ENCODE results near the gene CIAO1. TPM values are rescaled to one million over a fixed set of nuclear protein-coding genes. Genes with fewer than 3 reads are reported as not detected.
"Not testable (repeated sequence)": the region's sequence is repeated elsewhere in the genome, so short reads cannot be mapped to it uniquely, and the experiment has no call there.

Gene CIAO1
- total RNA-seq, 1 donor = 126 TPM

DNA sequence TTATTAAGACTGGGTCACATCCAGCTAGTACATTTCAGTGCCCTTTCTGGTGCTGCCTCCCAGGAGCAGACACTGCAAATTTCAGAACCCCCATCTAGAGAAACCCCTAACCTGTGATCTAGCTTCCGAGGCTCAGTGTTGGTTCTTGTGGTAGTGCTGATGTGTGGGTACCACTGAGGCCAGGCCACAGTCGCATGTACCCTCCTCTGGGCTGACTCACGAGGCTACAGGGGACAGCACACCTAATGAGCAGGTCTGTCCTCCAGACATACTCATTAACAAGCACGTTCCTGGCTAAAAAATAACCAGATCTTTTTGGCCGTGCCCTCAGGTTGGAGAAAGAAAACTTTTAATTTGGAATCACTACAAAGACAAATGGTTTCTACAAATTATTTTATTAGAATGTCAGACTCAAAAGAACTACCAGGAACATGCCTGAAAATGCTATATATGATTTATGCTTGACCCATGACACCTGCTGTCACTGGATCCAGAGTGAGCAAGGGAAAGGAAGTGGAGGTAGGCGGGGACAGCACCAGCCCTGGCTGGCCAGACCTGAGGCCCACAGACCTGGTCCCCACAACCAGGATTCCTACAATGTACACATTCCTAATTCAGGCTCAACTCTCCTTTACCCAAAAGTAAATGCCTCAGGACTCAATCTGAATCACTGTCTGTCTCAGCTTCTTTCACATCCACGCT is 8.5 kb downstream of the CIAO1 start:
- peaks cover 76% of the 10 kb centered on the region for H3K36me3 ChIP-seq (ENCODE audit: insufficient read depth, low read length)
- H3K9me3 ChIP-seq (ENCODE audit: low read depth, low read length) = no peaks in the 10 kb centered on the region
- H3K4me3 ChIP-seq (ENCODE audit: insufficient read depth, low read length) = no peak overlapping the region

DNA sequence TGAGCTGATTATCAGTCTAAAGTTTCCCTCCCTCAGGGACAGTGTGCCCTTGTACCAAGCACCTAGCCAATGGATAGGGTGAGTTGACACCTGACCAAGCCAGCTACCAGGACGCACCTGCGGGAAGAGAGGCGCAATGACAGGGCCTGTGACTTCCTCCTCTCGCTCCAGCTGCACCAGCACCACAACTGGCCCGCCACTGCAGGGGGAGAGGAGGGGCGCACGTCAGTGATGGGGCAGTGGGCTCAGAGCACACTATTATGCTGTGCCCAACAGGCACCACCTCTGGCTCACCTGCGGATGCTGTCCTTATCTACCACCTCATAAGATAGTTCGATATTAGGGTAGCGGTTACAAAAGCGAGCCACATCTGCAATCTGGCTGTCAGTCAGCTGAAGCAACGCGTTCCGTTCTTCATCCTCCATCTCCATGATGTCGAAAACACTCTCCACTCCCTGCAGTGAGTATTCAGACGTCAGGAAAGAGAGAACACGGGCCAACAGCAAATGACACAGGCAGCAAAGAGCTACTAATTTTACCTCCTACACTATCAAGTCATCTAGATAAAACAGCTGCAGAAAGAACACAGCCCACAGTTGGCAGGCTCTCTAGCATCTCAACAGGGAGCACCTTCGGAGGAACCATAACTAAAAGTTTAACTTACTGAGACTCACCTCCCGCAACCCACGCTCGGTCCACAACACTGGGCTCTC is 10.9 kb downstream of the CIAO1 start:
- no peaks in the 10 kb centered on the region for H3K27me3 ChIP-seq (ENCODE audit: insufficient read depth, low read length)
- H3K36me3 ChIP-seq (ENCODE audit: insufficient read depth, low read length) = peaks cover 79% of the 10 kb centered on the region
- no peaks in the 10 kb centered on the region for H3K9me3 ChIP-seq (ENCODE audit: low read depth, low read length)
- no peak for DNase-seq (ENCODE audit: insufficient read length, low spot score, missing footprints)
- H3K79me2 ChIP-seq (ENCODE audit: insufficient read depth, low read length) = no peaks in the 10 kb centered on the region
- H2AFZ ChIP-seq (ENCODE audit: low read length) = no peak overlapping the region
- no peaks in the 10 kb centered on the region for H4K20me1 ChIP-seq (ENCODE audit: insufficient read depth, low read length)
- no peak overlapping the region for H3K27ac ChIP-seq (ENCODE audit: low read depth, low read length)
- H3K4me1 ChIP-seq (ENCODE audit: insufficient read depth, low read length) = peaks cover 10% of the 10 kb centered on the region
- no peak for TF ChIP-seq CTCF (IDR thresholded peaks at IDR 0.05; ENCODE audit: extremely low read depth, low read depth, low read length)
- no peak overlapping the region for H3K4me2 ChIP-seq (ENCODE audit: insufficient read depth, low read length)
- H3K4me3 ChIP-seq (ENCODE audit: insufficient read depth, low read length) = no peak overlapping the region

More for the DNA sequence above, 8.5 kb downstream of the CIAO1 start:
- Histone ChIP-seq H3K4me1 (ENCODE audit: insufficient read depth, low read length) (peaks cover 14% of the 10 kb centered on the region), H3K27me3 (ENCODE audit: insufficient read depth, low read length) (no peaks in the 10 kb centered on the region), H3K79me2 (ENCODE audit: insufficient read depth, low read length) (peaks cover 2% of the 10 kb centered on the region), H3K4me2 (ENCODE audit: insufficient read depth, low read length) (no peak overlapping the region), H4K20me1 (ENCODE audit: insufficient read depth, low read length) (no peaks in the 10 kb centered on the region), H3K27ac (ENCODE audit: low read depth, low read length) (no peak overlapping the region), H2AFZ (ENCODE audit: low read length) (no peak overlapping the region)
- peak; percentile 35 for DNase-seq (ENCODE audit: insufficient read length, low spot score, missing footprints)
- TF ChIP-seq CTCF (IDR thresholded peaks at IDR 0.05; ENCODE audit: extremely low read depth, low read depth, low read length) = no peak

DNA sequence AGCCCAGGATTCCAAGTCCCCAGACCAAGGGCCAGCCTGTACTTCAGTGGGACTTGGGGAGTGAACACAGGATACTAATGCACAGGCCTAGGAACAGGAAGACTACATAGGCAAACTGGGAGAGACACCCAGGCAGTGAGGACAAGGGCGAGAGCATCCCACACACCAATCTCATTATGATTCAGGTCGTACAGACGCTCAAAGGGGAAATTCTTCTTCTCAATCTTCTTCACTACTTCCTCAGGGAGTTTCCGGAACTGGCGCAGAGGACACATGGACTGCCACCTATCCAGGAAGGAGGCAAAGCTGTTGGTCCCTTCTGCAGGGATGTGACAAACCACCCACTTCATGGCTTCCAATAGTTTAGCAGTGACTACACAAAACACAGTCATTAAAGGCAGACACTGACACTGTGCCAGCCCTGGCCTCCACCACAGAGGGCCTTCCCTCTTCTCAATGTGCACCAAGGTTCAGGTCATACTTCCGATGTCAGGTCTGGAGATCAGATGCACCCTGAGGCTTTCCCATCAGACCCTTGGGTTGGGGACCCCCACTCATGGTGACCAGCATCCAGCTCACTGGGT is 21.3 kb downstream of the CIAO1 start:
- no peaks in the 10 kb centered on the region for H3K79me2 ChIP-seq (ENCODE audit: insufficient read depth, low read length)
- no peak overlapping the region for H3K4me3 ChIP-seq (ENCODE audit: insufficient read depth, low read length)
- H3K9me3 ChIP-seq (ENCODE audit: low read depth, low read length) = no peaks in the 10 kb centered on the region
- no peak overlapping the region for H3K4me2 ChIP-seq (ENCODE audit: insufficient read depth, low read length)
- H2AFZ ChIP-seq (ENCODE audit: low read length) = no peak overlapping the region
- TF ChIP-seq CTCF (IDR thresholded peaks at IDR 0.05; ENCODE audit: extremely low read depth, low read depth, low read length) = no peak
- H3K27ac ChIP-seq (ENCODE audit: low read depth, low read length) = no peak overlapping the region
- H3K36me3 ChIP-seq (ENCODE audit: insufficient read depth, low read length) = peaks cover 100% of the 10 kb centered on the region
- no peaks in the 10 kb centered on the region for H3K4me1 ChIP-seq (ENCODE audit: insufficient read depth, low read length)
- no peak for DNase-seq (ENCODE audit: insufficient read length, low spot score, missing footprints)
- H4K20me1 ChIP-seq (ENCODE audit: insufficient read depth, low read length) = no peaks in the 10 kb centered on the region
- H3K27me3 ChIP-seq (ENCODE audit: insufficient read depth, low read length) = no peaks in the 10 kb centered on the region

DNA sequence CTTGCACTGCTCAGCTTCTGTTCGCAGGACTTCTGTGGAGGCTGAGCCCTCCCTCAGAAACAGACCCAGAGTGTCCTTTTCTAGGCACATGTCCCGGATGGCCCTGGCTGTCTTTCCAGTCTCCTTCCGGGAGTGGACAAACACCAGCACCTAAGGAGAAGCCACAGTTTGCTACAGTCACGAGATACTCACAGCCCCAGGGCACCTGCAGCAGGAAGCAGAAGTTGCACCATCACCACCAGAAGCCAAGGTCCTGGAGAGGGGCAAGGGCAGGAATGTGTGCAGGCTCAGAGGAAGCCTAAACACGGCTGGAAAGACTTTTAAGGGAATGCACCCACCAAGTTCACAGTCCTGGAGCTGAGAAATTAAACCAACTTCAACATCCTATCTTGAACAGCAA is 25.7 kb downstream of the CIAO1 start:
- no peak overlapping the region for H3K4me3 ChIP-seq (ENCODE audit: insufficient read depth, low read length)
- no peak overlapping the region for H2AFZ ChIP-seq (ENCODE audit: low read length)
- no peaks in the 10 kb centered on the region for H3K79me2 ChIP-seq (ENCODE audit: insufficient read depth, low read length)
- H3K4me1 ChIP-seq (ENCODE audit: insufficient read depth, low read length) = no peaks in the 10 kb centered on the region
- H3K4me2 ChIP-seq (ENCODE audit: insufficient read depth, low read length) = no peak overlapping the region
- no peak for TF ChIP-seq CTCF (IDR thresholded peaks at IDR 0.05; ENCODE audit: extremely low read depth, low read depth, low read length)
- no peak overlapping the region for H3K27ac ChIP-seq (ENCODE audit: low read depth, low read length)
- H3K27me3 ChIP-seq (ENCODE audit: insufficient read depth, low read length) = no peaks in the 10 kb centered on the region
- no peaks in the 10 kb centered on the region for H3K9me3 ChIP-seq (ENCODE audit: low read depth, low read length)
- no peak for DNase-seq (ENCODE audit: insufficient read length, low spot score, missing footprints)
- no peaks in the 10 kb centered on the region for H4K20me1 ChIP-seq (ENCODE audit: insufficient read depth, low read length)
- H3K36me3 ChIP-seq (ENCODE audit: insufficient read depth, low read length) = peaks cover 96% of the 10 kb centered on the region

- H3K4me3 ChIP-seq (ENCODE audit: insufficient read depth, low read length); H3K4me1 ChIP-seq (ENCODE audit: insufficient read depth, low read length); H2AFZ ChIP-seq (ENCODE audit: low read length); H3K4me2 ChIP-seq (ENCODE audit: insufficient read depth, low read length); H3K27me3 ChIP-seq (ENCODE audit: insufficient read depth, low read length); H3K9me3 ChIP-seq (ENCODE audit: low read depth, low read length); H3K79me2 ChIP-seq (ENCODE audit: insufficient read depth, low read length); H3K27ac ChIP-seq (ENCODE audit: low read depth, low read length); H4K20me1 ChIP-seq (ENCODE audit: insufficient read depth, low read length); DNase-seq (ENCODE audit: insufficient read length, low spot score, missing footprints): not testable (repeated sequence)
- peaks cover 96% of the 10 kb centered on the region for H3K36me3 ChIP-seq (ENCODE audit: insufficient read depth, low read length)
These were observed 28.2 kb downstream of the CIAO1 start for GRCh38 chr2:96294271-96294670.

All from osteoblast (primary cell).